22Rv1 (cell line): ENCODE measurements around the gene MFAP4.

Source experiments
- H3K27ac ChIP-seq: fragments of 450-650 bp; 2 replicates; pipeline ENCODE4 v1.5.1; 2017
- ZFX ChIP-seq: fragments of 450-650 bp; IDR thresholded peaks from 2 replicates; pipeline ENCODE4 v1.6.1; 2017; ENCODE audit warnings: antibody characterized with exemption, borderline replicate concordance
- TF ChIP-seq, protein P1 (sequence below): fragments of 450-650 bp; IDR thresholded peaks from 2 replicates; pipeline ENCODE4 v1.5.1; 2017; ENCODE audit warnings: mild to moderate bottlenecking

The MFAP4 gene

DNA sequence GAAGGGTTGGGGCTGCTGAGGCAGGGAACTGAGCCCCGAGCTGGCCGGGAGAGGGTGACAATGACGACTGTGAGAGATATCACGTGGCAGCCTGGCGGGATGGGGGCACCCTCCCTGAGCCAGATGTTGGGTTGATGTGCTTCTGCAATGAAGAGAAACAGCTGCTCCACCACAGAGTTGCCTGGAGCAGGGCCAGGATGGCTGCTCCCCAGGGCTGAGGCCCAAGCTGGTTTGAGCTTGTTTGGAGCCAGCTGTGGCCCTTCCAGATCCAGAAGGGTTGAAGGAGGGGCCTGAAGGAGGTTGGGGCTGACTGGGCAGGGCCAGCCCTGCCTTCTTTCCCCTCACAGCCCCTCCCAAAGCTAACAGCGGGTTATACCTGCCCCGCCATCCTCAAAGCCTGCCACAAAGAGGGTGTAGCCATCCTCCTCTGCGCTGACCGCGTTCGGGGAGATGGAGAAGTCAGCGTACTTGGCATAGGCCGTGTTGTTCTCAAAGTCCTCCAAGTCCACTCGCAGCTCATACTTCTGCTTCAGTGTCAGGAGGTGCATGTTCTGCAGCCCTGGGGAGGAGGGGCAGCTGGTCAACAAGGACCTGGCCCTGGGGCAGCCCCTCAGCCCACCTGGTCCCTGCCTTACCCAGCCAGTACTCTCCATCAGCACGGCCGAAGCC lies 2.1 kb downstream of the MFAP4 start:
- H3K27ac ChIP-seq, result peak overlapping the region; percentile 44
- TF ChIP-seq, protein P1, sequence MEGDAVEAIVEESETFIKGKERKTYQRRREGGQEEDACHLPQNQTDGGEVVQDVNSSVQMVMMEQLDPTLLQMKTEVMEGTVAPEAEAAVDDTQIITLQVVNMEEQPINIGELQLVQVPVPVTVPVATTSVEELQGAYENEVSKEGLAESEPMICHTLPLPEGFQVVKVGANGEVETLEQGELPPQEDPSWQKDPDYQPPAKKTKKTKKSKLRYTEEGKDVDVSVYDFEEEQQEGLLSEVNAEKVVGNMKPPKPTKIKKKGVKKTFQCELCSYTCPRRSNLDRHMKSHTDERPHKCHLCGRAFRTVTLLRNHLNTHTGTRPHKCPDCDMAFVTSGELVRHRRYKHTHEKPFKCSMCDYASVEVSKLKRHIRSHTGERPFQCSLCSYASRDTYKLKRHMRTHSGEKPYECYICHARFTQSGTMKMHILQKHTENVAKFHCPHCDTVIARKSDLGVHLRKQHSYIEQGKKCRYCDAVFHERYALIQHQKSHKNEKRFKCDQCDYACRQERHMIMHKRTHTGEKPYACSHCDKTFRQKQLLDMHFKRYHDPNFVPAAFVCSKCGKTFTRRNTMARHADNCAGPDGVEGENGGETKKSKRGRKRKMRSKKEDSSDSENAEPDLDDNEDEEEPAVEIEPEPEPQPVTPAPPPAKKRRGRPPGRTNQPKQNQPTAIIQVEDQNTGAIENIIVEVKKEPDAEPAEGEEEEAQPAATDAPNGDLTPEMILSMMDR, result no peak
- TF ChIP-seq ZFX, result no peak

DNA sequence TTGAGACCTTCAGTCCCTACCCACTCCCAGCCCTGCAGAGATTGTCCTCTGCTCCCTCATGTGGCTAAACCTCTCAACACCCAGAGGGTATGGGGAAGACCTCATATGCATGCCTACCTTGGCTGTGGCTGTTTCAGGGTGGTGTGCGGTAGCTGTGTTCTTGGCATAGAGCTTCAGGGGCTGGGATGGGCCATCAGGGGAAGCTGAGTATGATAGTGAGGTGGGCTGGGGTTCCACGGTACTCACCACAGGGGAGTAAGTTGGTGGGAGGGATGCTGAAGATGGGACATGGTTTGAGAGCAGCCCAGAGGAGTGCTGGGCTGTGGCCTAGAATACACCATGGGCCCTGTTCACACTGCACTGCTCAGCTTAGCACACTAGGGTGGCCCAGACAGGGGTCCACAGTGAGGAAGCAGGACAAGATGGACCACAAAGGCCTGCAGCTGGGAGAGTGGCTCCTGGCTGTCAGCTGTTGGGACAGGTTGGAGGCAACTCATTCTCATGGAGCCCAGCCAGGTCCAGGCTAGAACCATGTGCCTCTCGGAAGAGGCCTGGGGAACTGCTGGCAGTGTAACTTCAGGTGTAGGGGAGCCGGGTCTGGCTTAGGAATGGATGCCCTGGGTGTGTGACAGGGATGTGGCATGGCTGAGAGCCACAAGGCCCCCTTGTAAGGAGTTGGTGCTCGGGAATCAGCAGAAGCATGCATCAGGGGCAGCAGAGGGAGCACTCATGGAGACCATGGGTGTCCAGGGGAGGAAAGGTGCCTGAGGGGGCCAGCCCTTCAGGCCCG lies 3.1 kb downstream of the MFAP4 start:
- TF ChIP-seq ZFX, result no peak
- TF ChIP-seq, protein P1, result no peak

DNA sequence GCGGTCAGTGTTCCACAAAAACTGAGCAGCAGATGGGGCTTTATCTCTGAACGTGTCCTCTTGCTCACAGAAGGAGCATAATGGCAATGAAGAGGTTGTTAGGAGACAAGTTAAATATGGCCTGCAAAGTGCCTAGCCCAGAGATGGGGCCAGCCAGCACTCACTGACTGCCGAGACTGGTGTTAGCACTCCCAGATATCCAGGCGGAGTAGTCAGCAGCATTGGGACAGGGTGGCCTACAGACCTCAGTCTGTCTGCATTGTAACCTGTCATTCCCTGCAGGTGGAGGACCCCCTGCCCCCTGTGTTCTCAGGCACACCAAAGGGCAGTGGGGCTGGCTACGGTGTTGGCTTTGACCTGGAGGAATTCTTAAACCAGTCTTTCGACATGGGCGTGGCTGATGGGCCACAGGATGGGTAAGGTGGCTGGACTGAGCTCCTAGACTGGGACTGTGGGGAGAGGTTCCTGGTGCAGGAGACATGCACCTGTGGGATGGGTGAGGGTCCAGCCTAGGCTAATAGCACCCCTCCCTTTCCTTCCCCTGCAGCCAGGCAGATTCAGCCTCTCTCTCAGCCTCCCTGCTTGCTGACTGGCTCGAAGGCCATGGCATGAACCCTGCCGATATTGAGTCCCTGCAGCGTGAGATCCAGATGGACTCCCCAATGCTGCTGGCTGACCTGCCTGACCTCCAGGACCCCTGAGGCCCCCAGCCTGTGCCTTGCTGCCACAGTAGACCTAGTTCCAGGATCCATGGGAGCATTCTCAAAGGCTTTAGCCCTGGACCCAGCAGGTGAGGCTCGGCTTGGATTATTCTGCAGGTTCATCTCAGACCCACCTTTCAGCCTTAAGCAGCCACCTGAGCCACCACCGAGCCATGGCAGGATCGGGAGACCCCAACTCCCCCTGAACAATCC lies 4.2 kb downstream of the MFAP4 start:
- H3K27ac ChIP-seq, result no peak overlapping the region
- TF ChIP-seq, protein P1, result no peak
- TF ChIP-seq ZFX, result no peak

More for the DNA sequence above, 3.1 kb downstream of the MFAP4 start:
- H3K27ac ChIP-seq, result no peak overlapping the region

DNA sequence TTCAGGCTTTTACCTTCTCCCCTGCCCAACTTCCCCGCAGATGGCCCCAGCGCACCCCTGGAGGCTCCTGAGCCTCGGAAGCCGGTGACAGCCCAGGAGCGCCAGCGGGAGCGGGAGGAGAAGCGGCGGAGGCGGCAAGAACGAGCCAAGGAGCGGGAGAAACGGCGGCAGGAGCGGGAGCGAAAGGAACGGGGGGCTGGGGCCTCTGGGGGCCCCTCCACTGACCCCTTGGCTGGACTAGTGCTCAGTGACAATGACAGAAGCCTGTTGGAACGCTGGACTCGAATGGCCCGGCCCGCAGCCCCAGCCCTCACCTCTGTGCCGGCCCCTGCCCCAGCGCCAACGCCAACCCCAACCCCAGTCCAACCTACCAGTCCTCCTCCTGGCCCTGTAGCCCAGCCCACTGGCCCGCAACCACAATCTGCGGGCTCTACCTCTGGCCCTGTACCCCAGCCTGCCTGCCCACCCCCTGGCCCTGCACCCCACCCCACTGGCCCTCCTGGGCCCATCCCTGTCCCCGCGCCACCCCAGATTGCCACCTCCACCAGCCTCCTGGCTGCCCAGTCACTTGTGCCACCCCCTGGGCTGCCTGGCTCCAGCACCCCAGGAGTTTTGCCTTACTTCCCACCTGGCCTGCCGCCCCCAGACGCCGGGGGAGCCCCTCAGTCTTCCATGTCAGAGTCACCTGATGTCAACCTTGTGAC lies 5.1 kb downstream of the MFAP4 start:
- no peak overlapping the region for H3K27ac ChIP-seq
- no peak for TF ChIP-seq ZFX
- TF ChIP-seq, protein P1, result no peak

DNA sequence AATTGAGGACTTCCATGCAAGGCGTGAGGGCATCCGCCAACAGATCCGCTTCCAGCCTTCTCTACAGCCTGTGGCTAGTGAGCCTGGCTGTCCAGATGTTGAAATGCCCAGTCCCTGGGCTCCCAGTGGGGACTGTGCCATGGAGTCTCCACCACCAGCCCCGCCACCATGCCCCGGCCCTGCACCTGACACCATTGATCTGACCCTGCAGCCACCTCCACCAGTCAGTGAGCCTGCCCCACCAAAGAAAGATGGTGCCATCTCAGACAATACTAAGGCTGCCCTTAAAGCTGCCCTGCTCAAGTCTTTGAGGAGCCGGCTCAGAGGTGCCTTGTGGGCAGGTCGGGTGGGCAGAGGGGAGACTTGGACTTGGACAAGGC lies 5.6 kb downstream of the MFAP4 start:
- TF ChIP-seq ZFX, result no peak
- TF ChIP-seq, protein P1, result no peak
- no peak overlapping the region for H3K27ac ChIP-seq

DNA sequence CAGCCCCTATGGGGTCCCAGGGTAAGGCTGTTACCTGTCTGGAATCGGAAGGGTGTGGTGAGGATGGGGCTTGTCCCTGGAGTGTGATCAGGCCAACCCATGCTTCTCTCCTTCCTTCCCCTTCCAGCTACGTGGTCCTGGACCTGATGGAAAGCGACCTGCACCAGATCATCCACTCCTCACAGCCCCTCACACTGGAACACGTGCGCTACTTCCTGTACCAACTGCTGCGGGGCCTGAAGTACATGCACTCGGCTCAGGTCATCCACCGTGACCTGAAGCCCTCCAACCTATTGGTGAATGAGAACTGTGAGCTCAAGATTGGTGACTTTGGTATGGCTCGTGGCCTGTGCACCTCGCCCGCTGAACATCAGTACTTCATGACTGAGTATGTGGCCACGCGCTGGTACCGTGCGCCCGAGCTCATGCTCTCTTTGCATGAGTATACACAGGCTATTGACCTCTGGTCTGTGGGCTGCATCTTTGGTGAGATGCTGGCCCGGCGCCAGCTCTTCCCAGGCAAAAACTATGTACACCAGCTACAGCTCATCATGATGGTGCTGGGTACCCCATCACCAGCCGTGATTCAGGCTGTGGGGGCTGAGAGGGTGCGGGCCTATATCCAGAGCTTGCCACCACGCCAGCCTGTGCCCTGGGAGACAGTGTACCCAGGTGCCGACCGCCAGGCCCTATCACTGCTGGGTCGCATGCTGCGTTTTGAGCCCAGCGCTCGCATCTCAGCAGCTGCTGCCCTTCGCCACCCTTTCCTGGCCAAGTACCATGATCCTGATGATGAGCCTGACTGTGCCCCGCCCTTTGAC lies 6.3 kb downstream of the MFAP4 start:
- no peak overlapping the region for H3K27ac ChIP-seq
- TF ChIP-seq ZFX, result no peak
- TF ChIP-seq, protein P1, result no peak
